KBM-7 (cell line): ENCODE data around the gene MACROD2.
A peak's percentile ranks its signal among the peaks of the same experiment; 100 is the strongest.

ENCODE experiments used
- DNase-seq: peaks from one replicate; pipeline ENCODE4 v3.0.0-alpha.2; 2015
- in situ Hi-C: fragments of 300-500 bp; cut with MboI; formaldehyde crosslinking; loops from 2 replicates; pipeline ENCODE4 v1.14.3; 2020; ENCODE audit warnings: low sequenced_read_pairs, low pct_unique_long_range_greater_than_20kb, mixed read lengths

Gene MACROD2

GRCh38 chr20:16043931-16044330, 2048.6 kb downstream of the MACROD2 start:
- in situ Hi-C loops: no loop called here
- no peak for DNase-seq

- no peak for DNase-seq
- in situ Hi-C loops: no loop called here
Observed at GRCh38 chr20:16048876-16049275, 2053.6 kb downstream of the MACROD2 start.

GRCh38 chr20:16049529-16050093, 2054.3 kb downstream of the MACROD2 start:
- in situ Hi-C loops: no loop called here

GRCh38 chr20:16050366-16050765, 2055.1 kb downstream of the MACROD2 start:
- no peak for DNase-seq
- in situ Hi-C loops: no loop called here

More at GRCh38 chr20:16049529-16050093, 2054.3 kb downstream of the MACROD2 start:
- DNase-seq: no peak

GRCh38 chr20:16051968-16052367, 2056.7 kb downstream of the MACROD2 start:
- in situ Hi-C loops: no loop called here
- no peak for DNase-seq

- in situ Hi-C loops: no loop called here
- DNase-seq: no peak
Observed at GRCh38 chr20:16052456-16052855, 2057.1 kb downstream of the MACROD2 start.

- peak; percentile 30 for DNase-seq
- in situ Hi-C loops: no loop called here
Observed at GRCh38 chr20:16054985-16055384, 2059.7 kb downstream of the MACROD2 start.

GRCh38 chr20:16057651-16058050, 2062.3 kb downstream of the MACROD2 start:
- in situ Hi-C loops: no loop called here
- DNase-seq: no peak

GRCh38 chr20:16058268-16058667, 2063.0 kb downstream of the MACROD2 start:
- DNase-seq: no peak
- in situ Hi-C loops: no loop called here

- in situ Hi-C loops: no loop called here
- DNase-seq: no peak
Observed at GRCh38 chr20:16059841-16060240, 2064.5 kb downstream of the MACROD2 start.

GRCh38 chr20:16061351-16061750, 2066.0 kb downstream of the MACROD2 start:
- in situ Hi-C loops: no loop called here
- no peak for DNase-seq

- in situ Hi-C loops: no loop called here
Observed at GRCh38 chr20:16062661-16063581, 2067.6 kb downstream of the MACROD2 start.

GRCh38 chr20:16063881-16064280, 2068.6 kb downstream of the MACROD2 start:
- DNase-seq: no peak
- in situ Hi-C loops: no loop called here

More at GRCh38 chr20:16062661-16063581, 2067.6 kb downstream of the MACROD2 start:
- no peak for DNase-seq

GRCh38 chr20:16064989-16065707, 2069.8 kb downstream of the MACROD2 start:
- in situ Hi-C loops: no loop called here
- DNase-seq: no peak

- in situ Hi-C loops: no loop called here
- DNase-seq: no peak
Observed at GRCh38 chr20:16066571-16066970, 2071.3 kb downstream of the MACROD2 start.

- in situ Hi-C loops: no loop called here
- no peak for DNase-seq
Observed at GRCh38 chr20:16069389-16070010, 2074.2 kb downstream of the MACROD2 start.

GRCh38 chr20:16072220-16072619, 2076.9 kb downstream of the MACROD2 start:
- in situ Hi-C loops: no loop called here
- no peak for DNase-seq

- no peak for DNase-seq
- in situ Hi-C loops: no loop called here
Observed at GRCh38 chr20:16078172-16078898, 2083.0 kb downstream of the MACROD2 start.

GRCh38 chr20:16081421-16081820, 2086.1 kb downstream of the MACROD2 start:
- DNase-seq: no peak
- in situ Hi-C loops: no loop called here
